HFF-Myc (cell line): ENCODE measurements around the gene SPON1.

Experiments used
- DNase-seq: peaks from one replicate; pipeline ENCODE4 v3.0.0-alpha.2; 2011; ENCODE audit warnings: low read depth; ENCODE audit errors: extremely low read depth
- H3K4me3 ChIP-seq: replicated peaks from 2 replicates; pipeline ENCODE4 v1.5.1; 2011; ENCODE audit warnings: low read depth, mild to moderate bottlenecking, control low read depth, low read length
- CTCF ChIP-seq: IDR thresholded peaks from 2 replicates; pipeline ENCODE4 v1.5.1; 2012; ENCODE audit warnings: mild to moderate bottlenecking, low read depth, low read length, control low read depth; ENCODE audit errors: missing control alignments

SPON1 gene

GRCh38 chr11:13944016-13944415 lies 18.5 kb upstream of the SPON1 start:
- no peak for TF ChIP-seq CTCF
- no peak overlapping the region for H3K4me3 ChIP-seq
- DNase-seq = no peak

GRCh38 chr11:13944911-13945425 lies 17.6 kb upstream of the SPON1 start:
- no peak overlapping the region for H3K4me3 ChIP-seq
- no peak for DNase-seq
- TF ChIP-seq CTCF = no peak

- TF ChIP-seq CTCF = no peak
- no peak for DNase-seq
- H3K4me3 ChIP-seq = no peak overlapping the region
Measured at GRCh38 chr11:13947379-13947778, 15.1 kb upstream of the SPON1 start.

- no peak for DNase-seq
- no peak for TF ChIP-seq CTCF
- no peak overlapping the region for H3K4me3 ChIP-seq
Measured at GRCh38 chr11:13949876-13950275, 12.6 kb upstream of the SPON1 start.

- H3K4me3 ChIP-seq = no peak overlapping the region
- no peak for TF ChIP-seq CTCF
- no peak for DNase-seq
Measured at GRCh38 chr11:13952221-13952620, 10.3 kb upstream of the SPON1 start.

GRCh38 chr11:13952668-13953067 lies 9.9 kb upstream of the SPON1 start:
- no peak overlapping the region for H3K4me3 ChIP-seq
- DNase-seq = no peak
- TF ChIP-seq CTCF = no peak

- no peak for TF ChIP-seq CTCF
- H3K4me3 ChIP-seq = no peak overlapping the region
- DNase-seq = no peak
Measured at GRCh38 chr11:13954591-13954990, 7.9 kb upstream of the SPON1 start.
